K562 (cell line): ENCODE data around the gene TMEM205. TPM values are rescaled to one million over a fixed set of nuclear protein-coding genes. Genes with fewer than 3 reads are reported as not detected.

Experiments
- BCOR ChIP-seq: fragments of 450-650 bp; IDR thresholded peaks from 2 replicates; pipeline ENCODE4 v1.6.1; 2016
- CC2D1A ChIP-seq: fragments of 450-650 bp; IDR thresholded peaks from 2 replicates; pipeline ENCODE4 v1.6.1; 2017; ENCODE audit warnings: mild to moderate bottlenecking
- CHD1 ChIP-seq: fragments of 200-600 bp; sonication (generic); IDR thresholded peaks from one replicate; pipeline ENCODE4 v1.6.1; 2012; ENCODE audit warnings: mild to moderate bottlenecking, moderate library complexity, low read length, inconsistent platforms
- DNMT1 ChIP-seq: fragments of 450-650 bp; IDR thresholded peaks from 2 replicates; pipeline ENCODE4 v1.6.1; 2016; ENCODE audit warnings: antibody characterized with exemption, mild to moderate bottlenecking
- ELK1 ChIP-seq: sonication (generic); formaldehyde crosslinking; IDR thresholded peaks from 2 replicates; pipeline ENCODE4 v1.8.1; 2022; ENCODE audit warnings: missing genetic modification reagents
- HNRNPK ChIP-seq: fragments of 200-400 bp; formaldehyde crosslinking; IDR thresholded peaks from one replicate; pipeline ENCODE4 v1.6.1; 2018; ENCODE audit warnings: mild to moderate bottlenecking, low read depth, low read length; ENCODE audit not compliant: poor library complexity, severe bottlenecking
- PBX2 ChIP-seq, 2 experiments: IDR thresholded peaks in 1 of 2; conservative IDR thresholded peaks in 1 of 2; 2 replicates each; pipeline ENCODE4 v1.6.1; 2016; ENCODE audit warnings: low read depth in 2 of 2, mild to moderate bottlenecking in 1 of 2, missing compliant biosample characterization in 1 of 2, missing genetic modification characterization in 1 of 2, moderate library complexity in 1 of 2
- PHTF2 ChIP-seq: fragments of 250-450 bp; sonication (Bioruptor Pico); IDR thresholded peaks from 2 replicates; pipeline ENCODE4 v1.5.0; 2021; ENCODE audit warnings: mild to moderate bottlenecking
- POLR2AphosphoS5 ChIP-seq: IDR thresholded peaks from 2 replicates; pipeline ENCODE4 v1.6.1; 2011; ENCODE audit warnings: mild to moderate bottlenecking, low read depth, low read length, moderate library complexity; ENCODE audit not compliant: control insufficient read depth, insufficient read depth
- SIN3A ChIP-seq, 2 experiments: fragments of 150-350 bp in 1 of 2; IDR thresholded peaks; 2 replicates each; pipeline ENCODE4 v1.6.1; 2011 to 2016; ENCODE audit warnings: borderline replicate concordance in 2 of 2, low read depth in 2 of 2, low read length in 2 of 2, mild to moderate bottlenecking in 2 of 2, moderate library complexity in 2 of 2; ENCODE audit not compliant: control insufficient read depth in 1 of 2
- TBL1XR1 ChIP-seq, 2 experiments: IDR thresholded peaks; 2 replicates each; pipeline ENCODE4 v1.6.1; 2012; ENCODE audit warnings: improper control_type of control experiment in 2 of 2, low read length in 2 of 2, mild to moderate bottlenecking in 1 of 2
- TRIM28 ChIP-seq: fragments of 450-650 bp; IDR thresholded peaks from 2 replicates; pipeline ENCODE4 v1.6.1; 2017
- ZFPM2 ChIP-seq: fragments of 250-450 bp; sonication (Bioruptor Pico); IDR thresholded peaks from 2 replicates; pipeline ENCODE4 v1.5.1; 2022; ENCODE audit warnings: mild to moderate bottlenecking
- ZKSCAN1 ChIP-seq: fragments of 150-350 bp; IDR thresholded peaks from 2 replicates; pipeline ENCODE4 v1.6.1; 2016; ENCODE audit warnings: low read depth, low read length
- ZNF395 ChIP-seq: fragments of 200-800 bp; sonication (Bioruptor generic); IDR thresholded peaks from 2 replicates; pipeline ENCODE4 v1.6.1; 2017; ENCODE audit warnings: missing genetic modification characterization, missing compliant biosample characterization
- ZNF445 ChIP-seq: fragments of 250-450 bp; sonication (Bioruptor Pico); IDR thresholded peaks from 2 replicates; pipeline ENCODE4 v1.4.0; 2020; ENCODE audit warnings: low read depth, mild to moderate bottlenecking, moderate library complexity
- ZNF592 ChIP-seq: fragments of 450-650 bp; IDR thresholded peaks from 2 replicates; pipeline ENCODE4 v1.6.1; 2017; ENCODE audit warnings: antibody characterized with exemption, mild to moderate bottlenecking
- ZNF766 ChIP-seq: fragments of 200-800 bp; sonication (Bioruptor generic); conservative IDR thresholded peaks from 2 replicates; pipeline ENCODE4 v1.6.1; 2016; ENCODE audit warnings: missing genetic modification characterization, missing compliant biosample characterization
- polyA plus RNA-seq, 8 experiments: library from polyadenylated mRNA; depleted of rRNA in 4 of 8; stranded (reverse) in 5 of 8; unstranded in 3 of 8; fragments of >200 nt; fragmentation: Nextera tagmentation in 2 of 8; fragmentation: Illumina TruSeq in 1 of 8; extraction: Ambion mirVana in 2 of 8; extraction: Trizol in 1 of 8; gene quantifications; 2 replicates each; pipeline versions ENCODE4 v1.2.1 to v1.2.3, GENCODE V29; 2011 to 2014; ENCODE audit warnings: inconsistent platforms in 1 of 8, missing spikeins in 1 of 8
- total RNA-seq, 7 experiments: library from RNA; depleted of rRNA in 6 of 7; stranded (reverse); fragments of >200 nt in 6 of 7; fragmentation: Illumina TruSeq in 2 of 7; extraction: Trizol in 2 of 7; gene quantifications; 2 replicates each; pipeline versions ENCODE4 v1.2.1 to v1.2.3, GENCODE V29; 2011 to 2021; ENCODE audit warnings: low replicate concordance in 1 of 7

TMEM205 gene
- total and polyA plus RNA-seq, 9 of the 15 experiments (the other 6 are each of a cell fraction or from before 2014, with no cell fraction given): 21.3 to 81.5 (median 44.1) TPM

GRCh38 chr19:11374433-11375142 lies 28.5 kb upstream of the TMEM205 start, which contains the start of gene SWSAP1 (continued):
- TF ChIP-seq SIN3A (IDR thresholded peaks at IDR 0.05; ENCODE audit: borderline replicate concordance in 2 of 2, control insufficient read depth in 1 of 2, low read depth in 2 of 2, low read length in 2 of 2) (peak in 1 of 2 experiments; percentile 19; a peak in 1 of 4 replicates), ZFPM2 (CRISPR knock-in tag) (no peak), PBX2 (CRISPR knock-in tag; IDR thresholded peaks at IDR 0.05; ENCODE audit: low read depth) (peak; percentile 85), PBX2 (tag; conservative IDR thresholded peaks at IDR 0.05; ENCODE audit: low read depth) (peak; percentile 97), ZKSCAN1 (no peak), HNRNPK (no peak), ZNF445 (CRISPR knock-in tag) (no peak), BCOR (no peak), CC2D1A (no peak), POLR2AphosphoS5 (peak; percentile 59; the same call in 1 of the 2 replicates), ZNF395 (CRISPR knock-in tag) (no peak), PHTF2 (no peak), ZNF766 (no peak), TRIM28 (no peak), CHD1 (no peak), ZNF592 (no peak), TBL1XR1 (IDR thresholded peaks at IDR 0.05; ENCODE audit: low read length in 2 of 2) (peak; percentile 8 to 25; a peak in 1 of 4 replicates), DNMT1 (no peak), ELK1 (CRISPR knock-in tag) (no peak)
